IPS-20b (cell line): Measurements from ENCODE around the gene LDAH.

Experiments
- H3K27ac ChIP-seq: one replicate; pipeline ENCODE4 v1.5.1; 2013; ENCODE audit warnings: low read length
- H3K27me3 ChIP-seq: 2 replicates; pipeline ENCODE4 v1.6.1; 2013; ENCODE audit warnings: mild to moderate bottlenecking, low read length, inconsistent platforms; ENCODE audit not compliant: insufficient read depth
- H3K36me3 ChIP-seq: 2 replicates; pipeline ENCODE4 v1.6.1; 2013; ENCODE audit warnings: low read depth, mild to moderate bottlenecking, inconsistent platforms, low read length, moderate library complexity; ENCODE audit not compliant: insufficient read depth
- H3K4me1 ChIP-seq: 2 replicates; pipeline ENCODE4 v1.6.1; 2013; ENCODE audit warnings: mild to moderate bottlenecking, control low read depth, inconsistent platforms, low read length, moderate library complexity; ENCODE audit not compliant: insufficient read depth
- H3K4me3 ChIP-seq: 2 replicates; pipeline ENCODE4 v1.5.1; 2013; ENCODE audit warnings: mild to moderate bottlenecking, low read length, inconsistent platforms
- H3K9ac ChIP-seq: 2 replicates; pipeline ENCODE4 v1.6.1; 2013; ENCODE audit warnings: low read depth, mild to moderate bottlenecking, inconsistent platforms, low read length, moderate library complexity
- H3K9me3 ChIP-seq: 2 replicates; pipeline ENCODE4 v1.6.1; 2013; ENCODE audit warnings: mild to moderate bottlenecking, low read depth, low read length, inconsistent platforms; ENCODE audit not compliant: insufficient read depth

LDAH gene

GRCh38 chr2:20676353-20677215 is 146.3 kb downstream of the LDAH start:
- Histone ChIP-seq H3K4me1 (peaks cover 25% of the 10 kb centered on the region), H3K4me3 (no peak overlapping the region), H3K27me3 (peaks cover 47% of the 10 kb centered on the region), H3K9me3 (no peaks in the 10 kb centered on the region), H3K36me3 (no peaks in the 10 kb centered on the region), H3K27ac (no peak overlapping the region), H3K9ac (no peak overlapping the region)

DNA sequence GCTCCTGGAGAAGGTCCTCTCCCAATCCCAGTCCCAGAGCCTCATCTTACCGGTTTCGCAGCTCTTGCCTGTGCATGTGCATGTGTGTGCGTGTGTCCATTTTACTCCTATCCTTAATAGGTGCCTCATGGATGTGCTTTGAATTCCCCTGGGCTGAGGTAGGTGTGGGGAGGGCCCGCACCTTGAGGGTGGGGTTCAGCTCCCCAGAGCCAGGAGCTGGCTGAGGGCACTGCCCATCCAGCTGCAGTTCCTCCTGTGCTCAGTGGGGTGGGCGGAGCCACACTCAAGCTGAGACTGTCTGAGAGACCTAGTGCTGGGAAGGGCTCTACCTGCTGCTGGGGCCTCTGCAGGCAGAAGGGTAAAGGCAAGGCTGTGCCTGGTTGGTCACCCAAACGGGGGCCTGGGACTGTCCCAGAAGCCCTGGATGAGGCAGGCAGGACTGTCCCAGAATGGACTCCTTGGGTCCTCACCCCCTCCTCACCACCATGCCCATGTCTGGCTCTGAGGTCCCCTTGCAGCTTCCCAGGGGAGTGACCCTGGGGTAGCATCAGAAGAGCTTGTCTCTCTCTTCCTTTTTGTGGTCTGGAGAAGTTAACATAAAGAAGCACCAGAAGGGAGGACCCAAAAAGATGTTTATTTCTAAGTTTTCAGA is 147.1 kb downstream of the LDAH start:
- Histone ChIP-seq H3K9ac (no peak overlapping the region), H3K9me3 (no peaks in the 10 kb centered on the region), H3K4me1 (peaks cover 25% of the 10 kb centered on the region), H3K36me3 (no peaks in the 10 kb centered on the region), H3K4me3 (no peak overlapping the region), H3K27me3 (peaks cover 55% of the 10 kb centered on the region), H3K27ac (no peak overlapping the region)

GRCh38 chr2:20674974-20675679 is 147.8 kb downstream of the LDAH start:
- Histone ChIP-seq H3K27ac (no peak overlapping the region), H3K9me3 (no peaks in the 10 kb centered on the region), H3K4me1 (peaks cover 26% of the 10 kb centered on the region), H3K36me3 (no peaks in the 10 kb centered on the region), H3K4me3 (no peak overlapping the region), H3K9ac (no peak overlapping the region), H3K27me3 (peaks cover 62% of the 10 kb centered on the region)

GRCh38 chr2:20674309-20674965 is 148.5 kb downstream of the LDAH start:
- H3K36me3 ChIP-seq, result no peaks in the 10 kb centered on the region
- peaks cover 27% of the 10 kb centered on the region for H3K4me1 ChIP-seq
- H3K9me3 ChIP-seq, result no peaks in the 10 kb centered on the region
- H3K27me3 ChIP-seq, result peaks cover 68% of the 10 kb centered on the region
- H3K27ac ChIP-seq, result no peak overlapping the region
- no peak overlapping the region for H3K4me3 ChIP-seq
- H3K9ac ChIP-seq, result no peak overlapping the region

- no peaks in the 10 kb centered on the region for H3K36me3 ChIP-seq
- H3K9ac ChIP-seq, result no peak overlapping the region
- peaks cover 27% of the 10 kb centered on the region for H3K4me1 ChIP-seq
- no peak overlapping the region for H3K27ac ChIP-seq
- H3K27me3 ChIP-seq, result peaks cover 75% of the 10 kb centered on the region
- H3K4me3 ChIP-seq, result no peak overlapping the region
- no peaks in the 10 kb centered on the region for H3K9me3 ChIP-seq
These were observed 149.1 kb downstream of the LDAH start for GRCh38 chr2:20673686-20674308.

DNA sequence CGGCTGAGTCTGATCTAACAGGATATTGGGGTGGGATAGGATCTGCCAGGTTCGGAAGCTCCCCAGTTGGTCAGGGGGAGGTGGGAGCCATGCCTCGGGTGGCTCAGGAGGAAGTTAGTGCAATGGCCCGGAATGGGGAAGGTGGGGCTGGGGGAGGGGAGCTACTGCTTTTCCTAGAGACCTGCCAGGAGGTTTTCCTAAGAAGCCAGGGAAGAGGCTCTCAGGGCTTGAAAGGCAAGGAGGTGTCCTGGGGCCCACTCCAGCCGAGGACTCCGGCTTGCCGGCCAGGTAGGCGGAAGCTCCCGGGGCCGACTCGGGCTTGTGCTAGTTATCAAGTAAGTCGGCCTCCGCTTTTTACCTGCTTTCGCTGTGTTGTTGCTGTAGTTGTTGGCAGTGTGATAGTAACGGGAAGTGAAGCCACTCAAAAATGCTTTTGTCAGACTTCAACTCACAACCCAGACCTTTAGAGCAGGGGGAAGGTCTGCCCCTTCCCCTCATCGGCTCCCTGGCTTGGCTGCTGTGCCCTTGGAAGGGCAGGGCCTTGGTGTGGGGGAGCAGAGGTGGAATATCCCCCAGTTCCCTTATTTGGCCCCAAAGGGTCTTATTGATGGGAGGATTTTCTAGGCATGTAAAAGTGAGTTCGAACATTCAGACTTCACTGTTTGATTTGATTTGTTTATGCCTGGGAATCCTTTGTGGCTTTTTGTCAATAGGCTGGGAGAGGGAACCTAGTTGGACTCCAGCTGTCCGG is 150.5 kb downstream of the LDAH start:
- Histone ChIP-seq H3K4me3 (peak overlapping the region; percentile 45; the same call in 1 of the 2 replicates), H3K9ac (no peak overlapping the region), H3K27ac (no peak overlapping the region), H3K9me3 (no peaks in the 10 kb centered on the region), H3K27me3 (peaks cover 89% of the 10 kb centered on the region), H3K36me3 (no peaks in the 10 kb centered on the region), H3K4me1 (peaks cover 27% of the 10 kb centered on the region)

DNA sequence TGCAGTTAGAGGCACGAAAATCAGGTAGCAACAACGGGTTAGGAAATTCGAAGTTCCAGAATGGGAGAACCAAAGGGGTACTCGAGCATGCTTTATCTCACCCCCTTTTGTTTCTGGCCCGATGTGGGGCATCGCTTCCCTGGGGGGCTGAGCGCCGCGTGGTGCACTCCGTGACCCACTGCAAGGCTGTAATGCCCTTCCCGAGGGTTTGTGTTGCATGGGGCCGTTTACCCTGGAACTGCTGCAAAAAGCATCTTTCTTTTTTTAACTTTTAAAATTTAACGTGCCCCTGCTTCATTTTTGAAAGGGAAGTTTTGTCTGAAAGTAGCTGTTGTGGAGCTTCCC is 151.2 kb downstream of the LDAH start:
- Histone ChIP-seq H3K27ac (no peak overlapping the region), H3K4me1 (peaks cover 27% of the 10 kb centered on the region), H3K9me3 (no peaks in the 10 kb centered on the region), H3K36me3 (no peaks in the 10 kb centered on the region), H3K4me3 (no peak overlapping the region), H3K27me3 (peaks cover 93% of the 10 kb centered on the region), H3K9ac (no peak overlapping the region)

- Histone ChIP-seq H3K36me3 (no peaks in the 10 kb centered on the region), H3K4me1 (peaks cover 27% of the 10 kb centered on the region), H3K9me3 (no peaks in the 10 kb centered on the region), H3K9ac (no peak overlapping the region), H3K27ac (no peak overlapping the region), H3K4me3 (no peak overlapping the region), H3K27me3 (peaks cover 97% of the 10 kb centered on the region)
These were observed 151.7 kb downstream of the LDAH start for GRCh38 chr2:20671036-20671735.

DNA sequence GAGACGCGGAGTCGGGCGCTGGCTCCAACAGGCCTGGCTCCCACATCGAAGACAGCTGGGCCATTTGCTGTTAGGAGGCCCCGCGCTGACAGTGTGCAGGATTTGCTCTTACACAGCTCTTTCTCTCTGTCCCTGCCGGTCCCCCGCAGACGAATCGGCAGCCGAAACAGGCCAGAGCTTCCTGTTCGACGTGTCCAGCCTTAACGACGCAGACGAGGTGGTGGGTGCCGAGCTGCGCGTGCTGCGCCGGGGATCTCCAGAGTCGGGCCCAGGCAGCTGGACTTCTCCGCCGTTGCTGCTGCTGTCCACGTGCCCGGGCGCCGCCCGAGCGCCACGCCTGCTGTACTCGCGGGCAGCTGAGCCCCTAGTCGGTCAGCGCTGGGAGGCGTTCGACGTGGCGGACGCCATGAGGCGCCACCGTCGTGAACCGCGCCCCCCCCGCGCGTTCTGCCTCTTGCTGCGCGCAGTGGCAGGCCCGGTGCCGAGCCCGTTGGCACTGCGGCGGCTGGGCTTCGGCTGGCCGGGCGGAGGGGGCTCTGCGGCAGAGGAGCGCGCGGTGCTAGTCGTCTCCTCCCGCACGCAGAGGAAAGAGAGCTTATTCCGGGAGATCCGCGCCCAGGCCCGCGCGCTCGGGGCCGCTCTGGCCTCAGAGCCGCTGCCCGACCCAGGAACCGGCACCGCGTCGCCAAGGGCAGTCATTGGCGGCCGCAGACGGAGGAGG is 152.4 kb downstream of the LDAH start:
- Histone ChIP-seq H3K4me1 (peaks cover 27% of the 10 kb centered on the region), H3K27ac (no peak overlapping the region), H3K4me3 (no peak overlapping the region), H3K9me3 (no peaks in the 10 kb centered on the region), H3K27me3 (peaks cover 97% of the 10 kb centered on the region), H3K36me3 (no peaks in the 10 kb centered on the region), H3K9ac (no peak overlapping the region)
